Midbrain (tissue), 1 donor: ENCODE results near the gene OSBPL8.
"Not testable (repeated sequence)": the region's sequence is repeated elsewhere in the genome, so short reads cannot be mapped to it uniquely, and the experiment has no call there.

Experiments used
- DNase-seq: peaks from one replicate; lab custom pipeline; 2025; lab: John Stamatoyannopoulos, UW

OSBPL8 gene

GRCh38 chr12:76523408-76523807 lies 36.2 kb downstream of the OSBPL8 start:
- DNase-seq, result no peak

GRCh38 chr12:76520348-76520747 lies 39.2 kb downstream of the OSBPL8 start:
- DNase-seq, result no peak

GRCh38 chr12:76519538-76519937 lies 40.0 kb downstream of the OSBPL8 start:
- no peak for DNase-seq

GRCh38 chr12:76518699-76519098 lies 40.9 kb downstream of the OSBPL8 start:
- no peak for DNase-seq

GRCh38 chr12:76515271-76515670 lies 44.3 kb downstream of the OSBPL8 start:
- DNase-seq, result no peak

GRCh38 chr12:76511116-76511716 lies 48.4 kb downstream of the OSBPL8 start:
- DNase-seq, result not testable (repeated sequence)

- DNase-seq, result no peak
These were observed 51.2 kb downstream of the OSBPL8 start for GRCh38 chr12:76508128-76508980.

GRCh38 chr12:76506149-76506548 lies 53.4 kb downstream of the OSBPL8 start:
- no peak for DNase-seq

GRCh38 chr12:76505050-76505449 lies 54.5 kb downstream of the OSBPL8 start:
- DNase-seq, result no peak

GRCh38 chr12:76504606-76505005 lies 55.0 kb downstream of the OSBPL8 start:
- DNase-seq, result no peak

GRCh38 chr12:76503957-76504356 lies 55.6 kb downstream of the OSBPL8 start:
- DNase-seq, result no peak

GRCh38 chr12:76501390-76501789 lies 58.2 kb downstream of the OSBPL8 start:
- DNase-seq, result no peak

GRCh38 chr12:76499136-76499535 lies 60.4 kb downstream of the OSBPL8 start:
- not testable (repeated sequence) for DNase-seq

GRCh38 chr12:76495556-76495955 lies 64.0 kb downstream of the OSBPL8 start:
- DNase-seq, result no peak

GRCh38 chr12:76491292-76491691 lies 68.3 kb downstream of the OSBPL8 start:
- DNase-seq, result no peak

GRCh38 chr12:76490763-76491162 lies 68.8 kb downstream of the OSBPL8 start:
- no peak for DNase-seq

- DNase-seq, result no peak
These were observed 69.8 kb downstream of the OSBPL8 start for GRCh38 chr12:76489737-76490136.

- DNase-seq, result no peak
These were observed 73.6 kb downstream of the OSBPL8 start for GRCh38 chr12:76486011-76486410.

- no peak for DNase-seq
These were observed 78.8 kb downstream of the OSBPL8 start for GRCh38 chr12:76480796-76481195.

GRCh38 chr12:76478045-76478444 lies 81.5 kb downstream of the OSBPL8 start:
- no peak for DNase-seq

GRCh38 chr12:76472862-76473261 lies 86.7 kb downstream of the OSBPL8 start:
- DNase-seq, result not testable (repeated sequence)

- DNase-seq, result no peak
These were observed 88.0 kb downstream of the OSBPL8 start for GRCh38 chr12:76471579-76471978.
